LHCN-M2 (cell line): Measurements from ENCODE around the gene WNT2B. TPM values are rescaled to one million over a fixed set of nuclear protein-coding genes. Genes with fewer than 3 reads are reported as not detected.
"Not testable (repeated sequence)": the region's sequence is repeated elsewhere in the genome, so short reads cannot be mapped to it uniquely, and the experiment has no call there.

Experiments used
- DNase-seq: peaks from one replicate; pipeline ENCODE4 v3.0.0-alpha.2; 2012; ENCODE audit warnings: low read depth
- polyA plus RNA-seq: library from polyadenylated mRNA; unstranded; fragments of >200 nt; gene quantifications from one replicate; pipeline ENCODE4 v1.2.1, GENCODE V29; 2012; ENCODE audit warnings: missing spikeins
- total RNA-seq: library from RNA; depleted of rRNA; stranded (reverse); fragments of >200 nt; gene quantifications from 2 replicates; pipeline ENCODE4 v1.2.3, GENCODE V29; 2014; rRNA removed

The WNT2B gene
- 0.23 and 0.38 TPM in 2 replicates for total RNA-seq
- polyA plus RNA-seq: 0.21 TPM

GRCh38 chr1:112508278-112509004 is at the start of gene WNT2B:
TSS of gene WNT2B (plus strand) at chr1:112508965. CDS start at chr1:112509263, 298 bp downstream.
- no peak for DNase-seq

- no peak for DNase-seq
Measured at GRCh38 chr1:112460615-112461014, 48.1 kb upstream of the WNT2B start.

GRCh38 chr1:112461200-112461871 is 47.4 kb upstream of the WNT2B start:
- DNase-seq: no peak

- DNase-seq: no peak
Measured at GRCh38 chr1:112462953-112463279, 45.8 kb upstream of the WNT2B start.

- DNase-seq: no peak
Measured at GRCh38 chr1:112464501-112464900, 44.3 kb upstream of the WNT2B start.

GRCh38 chr1:112465122-112465521 is 43.6 kb upstream of the WNT2B start:
- DNase-seq: peak; percentile 18

- peak; percentile 89 for DNase-seq
Measured at GRCh38 chr1:112466078-112466660, 42.6 kb upstream of the WNT2B start.

GRCh38 chr1:112470324-112470723 is 38.4 kb upstream of the WNT2B start:
- DNase-seq: not testable (repeated sequence)

- no peak for DNase-seq
Measured at GRCh38 chr1:112470966-112471365, 37.8 kb upstream of the WNT2B start.

GRCh38 chr1:112472142-112472541 is 36.6 kb upstream of the WNT2B start:
- DNase-seq: no peak

- no peak for DNase-seq
Measured at GRCh38 chr1:112477550-112477949, 31.2 kb upstream of the WNT2B start.

GRCh38 chr1:112478314-112478713 is 30.5 kb upstream of the WNT2B start:
- DNase-seq: no peak

GRCh38 chr1:112486063-112486462 is 22.7 kb upstream of the WNT2B start:
- not testable (repeated sequence) for DNase-seq

GRCh38 chr1:112487686-112488085 is 21.1 kb upstream of the WNT2B start:
- not testable (repeated sequence) for DNase-seq

GRCh38 chr1:112488141-112488540 is 20.6 kb upstream of the WNT2B start:
- no peak for DNase-seq

GRCh38 chr1:112492076-112492475 is 16.7 kb upstream of the WNT2B start:
- DNase-seq: no peak

GRCh38 chr1:112493351-112493750 is 15.4 kb upstream of the WNT2B start:
- no peak for DNase-seq

GRCh38 chr1:112496290-112496689 is 12.5 kb upstream of the WNT2B start:
- no peak for DNase-seq

GRCh38 chr1:112501810-112502641 is 6.7 kb upstream of the WNT2B start:
- DNase-seq: peak; percentile 56

GRCh38 chr1:112502826-112503225 is 5.9 kb upstream of the WNT2B start:
- DNase-seq: no peak

GRCh38 chr1:112504001-112504660 is 4.6 kb upstream of the WNT2B start:
- no peak for DNase-seq
